Right cardiac atrium (tissue), 5 donors: ENCODE results near the gene COL5A1. TPM values are rescaled to one million over a fixed set of nuclear protein-coding genes. Genes with fewer than 3 reads are reported as not detected.

Experiments
- ATAC-seq, 2 donors: fragments of 200-7000 bp; cut with Tn5 transposase; one replicate each; pipeline versions ENCODE4 v1.8.0 to v1.9.1; 2020; ENCODE audit warnings: moderate library complexity in 2 of 2, mild to moderate bottlenecking in 1 of 2
- DNase-seq, 3 donors: peaks; one replicate each; pipeline ENCODE4 v3.0.0-alpha.2; 2020
- H3K27ac ChIP-seq: one replicate; pipeline ENCODE4 v1.5.1; 2013; ENCODE audit warnings: mild to moderate bottlenecking, low read length, control low read depth, moderate library complexity
- H3K27me3 ChIP-seq: one replicate; pipeline ENCODE4 v1.6.1; 2013; ENCODE audit not compliant: control insufficient read depth, insufficient read depth
- H3K4me1 ChIP-seq: one replicate; pipeline ENCODE4 v1.6.1; 2013; ENCODE audit warnings: low read length; ENCODE audit not compliant: control insufficient read depth, insufficient read depth
- H3K4me3 ChIP-seq: one replicate; pipeline ENCODE4 v1.5.1; 2013; ENCODE audit warnings: low read length, control low read depth
- H3K9me3 ChIP-seq: one replicate; pipeline ENCODE4 v1.6.1; 2013; ENCODE audit warnings: low read length; ENCODE audit not compliant: control insufficient read depth
- WGBS: extraction: QIAGEN DNeasy Blood & Tissue Kit; methylation state at CpG from one replicate; pipeline ENCODE4 v1.1.7; 2013; 5-methylcytosine and 5-hydroxymethylcytosine counted together
- intact Hi-C, 4 donors: fragments of 100-400 bp; cut with DNase I; formaldehyde crosslinking; loops; one replicate each; pipeline versions ENCODE4 v1.11.0 to v1.14.0; 2022 to 2023
- polyA plus RNA-seq: library from polyadenylated mRNA; stranded (reverse); fragments of 200-250 nt; gene quantifications from one replicate; pipeline ENCODE4 v1.2.3, GENCODE V29; 2013
- total RNA-seq, 4 donors: library from RNA; stranded (reverse); fragmentation: NEBNext Ultra II Directional; extraction: Animal tissue kit (Norgen Biotek cat#: 25700); gene quantifications; one replicate each; pipeline ENCODE4 v1.2.1, GENCODE V29; 2021
- donor health status: healthy with polysubstance abuse.
- donor health status: DM: no; HTN: yes; CAD: no.
- donor health status: DM: no; HTN: no; CAD: no.
- donor health status: DM: no; HTN: yes; CAD: no; lungs with severe emphysema.
- donor health status: DM: yes; HTN: yes; CAD: no.

The COL5A1 gene
- total and polyA plus RNA-seq, 5 donors = 15.4 to 35.8 (median 22.7) TPM

DNA sequence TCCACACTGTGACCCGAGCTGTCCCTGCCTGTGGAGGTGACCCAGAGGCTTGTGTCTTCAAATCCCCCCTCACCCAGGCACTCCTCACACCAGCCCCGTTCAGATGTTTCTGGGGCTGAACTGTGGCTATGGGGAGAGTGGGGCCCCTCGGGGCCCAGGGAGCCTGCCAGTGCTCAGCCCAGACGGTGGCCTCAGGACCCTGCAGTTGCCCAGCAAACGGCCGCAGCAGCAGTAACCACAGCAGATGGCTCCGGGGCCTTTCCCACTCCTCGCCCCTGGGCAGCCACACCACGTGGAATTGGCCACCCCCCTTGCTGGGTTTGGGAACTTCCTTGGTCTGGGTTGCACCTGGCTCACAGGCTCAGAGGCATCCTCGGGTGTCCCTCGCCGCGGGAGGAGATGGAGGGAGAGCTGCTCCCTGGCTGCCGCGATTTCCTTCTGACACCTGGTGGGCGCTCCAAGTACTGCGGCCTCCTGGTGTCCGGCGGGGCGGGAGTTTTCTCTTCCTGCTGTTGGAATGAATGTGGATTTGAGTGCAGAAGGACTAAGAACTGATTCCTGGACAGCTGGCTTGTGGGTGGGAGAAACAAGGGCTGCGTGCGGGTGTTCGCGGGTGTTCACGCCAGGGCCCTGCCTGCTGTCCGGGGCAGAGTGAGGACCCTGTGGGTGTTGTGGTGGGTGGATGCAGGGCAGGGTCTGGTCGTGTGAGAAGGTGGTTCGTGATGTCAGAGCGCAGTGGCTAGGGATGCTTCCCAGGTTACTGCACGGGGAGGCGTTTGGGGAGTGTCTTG is 97.5 kb downstream of the COL5A1 start:
- DNase-seq (peak; percentile 77 to 91 (median 89)), ATAC-seq (peak; percentile 47 to 66)
- intact Hi-C loops = loop anchor here in 3 of 4 donors (2.0 to 10.0 kb wide), 5 partner anchors 40 to 564 kb away; no protein-coding TSS in a partner anchor
- H3K4me1 ChIP-seq = no peaks in the 10 kb centered on the region
- WGBS = 31% methylated on average over 31 of the region's 31 CpGs
- no peaks in the 10 kb centered on the region for H3K9me3 ChIP-seq
- H3K27ac ChIP-seq = no peak overlapping the region
- no peak overlapping the region for H3K4me3 ChIP-seq
- H3K27me3 ChIP-seq = no peaks in the 10 kb centered on the region

DNA sequence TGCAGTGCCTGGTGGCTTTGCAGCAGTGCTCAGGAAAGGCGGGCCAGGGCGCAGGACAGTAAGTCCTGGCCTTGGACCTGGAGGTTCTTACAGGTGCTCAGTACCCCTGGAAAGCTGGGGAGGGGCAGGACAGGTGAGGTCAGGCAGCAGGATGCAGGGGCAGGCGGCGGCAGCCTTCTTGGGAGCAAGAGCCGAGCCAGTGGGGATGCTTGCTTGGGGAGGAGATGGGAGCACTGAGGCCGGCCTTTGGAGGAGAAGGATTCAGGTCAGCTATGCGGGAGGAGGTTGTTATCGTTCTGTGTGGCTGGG is 98.0 kb downstream of the COL5A1 start:
- ATAC-seq (no peak), DNase-seq (peak in 1 of 3 donors; percentile 58)
- no peaks in the 10 kb centered on the region for H3K27me3 ChIP-seq
- no peaks in the 10 kb centered on the region for H3K4me1 ChIP-seq
- no peaks in the 10 kb centered on the region for H3K9me3 ChIP-seq
- intact Hi-C loops = loop anchor here in 3 of 4 donors (2.0 to 10.0 kb wide), 5 partner anchors 41 to 565 kb away; no protein-coding TSS in a partner anchor
- H3K4me3 ChIP-seq = no peak overlapping the region
- no peak overlapping the region for H3K27ac ChIP-seq
- 78% methylated on average over 8 of the region's 8 CpGs for WGBS

DNA sequence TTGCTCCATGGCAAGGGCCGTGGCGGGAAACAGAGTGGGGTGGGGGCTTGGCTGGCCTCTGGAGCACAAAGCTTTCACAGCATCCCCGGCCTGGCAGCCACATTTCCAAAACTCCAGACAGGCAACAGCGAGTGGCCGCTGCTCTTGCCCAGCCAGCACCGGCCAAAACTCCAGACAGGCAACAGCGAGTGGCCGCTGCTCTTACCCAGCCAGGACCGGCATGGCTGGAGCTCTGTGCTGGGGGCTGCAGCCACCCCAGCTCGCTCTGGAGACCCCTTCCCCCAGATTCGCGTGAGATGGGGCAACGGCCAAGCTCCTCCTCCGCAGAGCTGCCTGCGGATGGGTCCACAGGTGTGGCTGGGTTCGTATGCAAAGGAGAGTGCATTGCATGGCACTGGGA is 98.5 kb downstream of the COL5A1 start:
- intact Hi-C loops = loop anchor here in 1 of 4 donors (10.0 kb wide), 1 partner anchor 45 kb away; no protein-coding TSS in a partner anchor
- Histone ChIP-seq H3K4me3 (no peak overlapping the region), H3K4me1 (no peaks in the 10 kb centered on the region), H3K9me3 (no peaks in the 10 kb centered on the region), H3K27ac (no peak overlapping the region), H3K27me3 (no peaks in the 10 kb centered on the region)
- ATAC-seq (no peak), DNase-seq (peak in 1 of 3 donors; percentile 69)
- WGBS = 80% methylated on average over 16 of the region's 16 CpGs

DNA sequence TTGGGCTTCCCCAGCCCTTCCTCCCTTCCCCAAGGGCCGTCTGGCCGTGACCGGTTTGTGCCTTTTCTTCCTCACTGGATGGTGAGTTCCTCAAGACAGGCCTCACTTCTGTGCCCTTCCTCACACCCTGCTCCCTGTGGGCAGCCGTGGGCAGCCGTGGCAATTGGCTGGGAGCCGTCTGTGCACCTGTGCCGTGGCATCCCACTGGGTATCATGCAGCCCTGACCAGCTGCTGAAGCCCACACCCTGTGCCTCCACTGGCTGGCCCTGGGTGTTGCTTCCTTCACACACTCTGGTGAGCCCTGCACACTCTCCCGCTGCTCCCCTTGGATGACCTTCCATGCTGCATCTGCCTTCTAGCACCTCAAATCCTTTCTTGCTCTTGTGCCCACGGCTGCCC is 100.2 kb downstream of the COL5A1 start:
- Histone ChIP-seq H3K27ac (no peak overlapping the region), H3K4me1 (no peaks in the 10 kb centered on the region), H3K4me3 (no peak overlapping the region), H3K27me3 (no peaks in the 10 kb centered on the region), H3K9me3 (no peaks in the 10 kb centered on the region)
- intact Hi-C loops = loop anchor here in 1 of 4 donors (10.0 kb wide), 1 partner anchor 47 kb away; no protein-coding TSS in a partner anchor
- 83% methylated on average over 9 of the region's 9 CpGs for WGBS
- DNase-seq = no peak
- ATAC-seq = no peak

DNA sequence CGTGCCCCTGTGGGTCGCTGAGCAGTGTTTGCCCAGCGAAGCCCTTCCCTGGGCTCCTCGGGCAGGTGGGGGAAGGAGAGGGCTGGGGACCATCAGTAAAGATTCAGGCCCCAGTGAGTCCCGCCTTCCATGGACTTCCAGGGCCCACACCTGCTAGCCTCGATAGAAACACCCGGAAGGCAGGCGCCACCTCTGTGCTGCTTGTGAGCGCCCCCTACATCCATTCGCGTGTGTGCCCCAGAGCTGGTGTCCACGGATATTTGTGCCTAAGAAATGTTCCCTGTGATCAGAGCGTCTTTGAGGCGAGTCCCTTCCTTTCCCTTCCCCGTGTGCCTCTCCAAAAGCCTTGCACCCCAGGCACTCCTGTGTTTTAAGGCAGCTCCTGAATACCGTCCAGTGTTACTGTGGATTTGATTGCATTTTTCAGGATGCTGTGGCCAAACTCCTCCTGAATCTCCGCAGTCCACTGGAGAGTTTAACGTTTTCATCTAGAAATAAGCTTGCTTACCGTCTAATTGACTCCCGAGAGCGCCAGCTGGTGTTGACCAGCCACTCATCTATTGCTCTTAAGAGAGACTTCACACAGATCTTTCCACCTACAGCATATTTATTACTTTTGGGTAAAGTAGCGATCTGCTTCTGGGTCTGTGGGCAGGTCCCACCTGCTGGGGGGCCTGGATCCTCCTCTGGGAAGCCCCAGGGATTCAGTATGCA is 101.4 kb downstream of the COL5A1 start:
- Histone ChIP-seq H3K4me1 (no peaks in the 10 kb centered on the region), H3K9me3 (no peaks in the 10 kb centered on the region), H3K4me3 (no peak overlapping the region), H3K27me3 (no peaks in the 10 kb centered on the region), H3K27ac (no peak overlapping the region)
- WGBS = 82% methylated on average over 22 of the region's 22 CpGs
- intact Hi-C loops = loop anchor here in 1 of 4 donors (10.0 kb wide), 1 partner anchor 48 kb away; no protein-coding TSS in a partner anchor
- no peak for DNase-seq
- ATAC-seq = no peak

DNA sequence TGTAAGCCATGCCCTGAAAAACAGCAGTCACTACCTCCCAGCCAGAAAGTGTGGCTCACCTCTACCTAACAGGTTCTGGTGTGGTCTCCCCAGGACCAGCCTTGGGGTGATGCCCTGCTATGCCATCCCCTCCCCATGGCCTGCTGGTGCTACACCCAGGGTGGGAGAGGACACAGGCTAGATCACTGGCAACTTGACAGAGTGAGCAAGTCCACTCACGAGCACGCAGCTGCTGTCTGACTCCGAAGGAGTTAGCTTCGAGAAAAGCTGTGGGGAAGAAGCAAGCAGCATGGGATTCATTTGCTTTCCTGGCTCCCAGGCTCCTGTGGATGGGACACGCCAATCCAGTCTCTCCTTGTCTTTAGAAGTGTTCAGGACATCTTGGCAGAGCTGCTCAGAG is 102.2 kb downstream of the COL5A1 start:
- no peaks in the 10 kb centered on the region for H3K27me3 ChIP-seq
- 64% methylated on average over 5 of the region's 5 CpGs for WGBS
- no peak overlapping the region for H3K27ac ChIP-seq
- no peak overlapping the region for H3K4me3 ChIP-seq
- no peaks in the 10 kb centered on the region for H3K9me3 ChIP-seq
- ATAC-seq = no peak
- no peak for DNase-seq
- intact Hi-C loops = loop anchor here in 1 of 4 donors (10.0 kb wide), 1 partner anchor 49 kb away; no protein-coding TSS in a partner anchor
- H3K4me1 ChIP-seq = no peaks in the 10 kb centered on the region

DNA sequence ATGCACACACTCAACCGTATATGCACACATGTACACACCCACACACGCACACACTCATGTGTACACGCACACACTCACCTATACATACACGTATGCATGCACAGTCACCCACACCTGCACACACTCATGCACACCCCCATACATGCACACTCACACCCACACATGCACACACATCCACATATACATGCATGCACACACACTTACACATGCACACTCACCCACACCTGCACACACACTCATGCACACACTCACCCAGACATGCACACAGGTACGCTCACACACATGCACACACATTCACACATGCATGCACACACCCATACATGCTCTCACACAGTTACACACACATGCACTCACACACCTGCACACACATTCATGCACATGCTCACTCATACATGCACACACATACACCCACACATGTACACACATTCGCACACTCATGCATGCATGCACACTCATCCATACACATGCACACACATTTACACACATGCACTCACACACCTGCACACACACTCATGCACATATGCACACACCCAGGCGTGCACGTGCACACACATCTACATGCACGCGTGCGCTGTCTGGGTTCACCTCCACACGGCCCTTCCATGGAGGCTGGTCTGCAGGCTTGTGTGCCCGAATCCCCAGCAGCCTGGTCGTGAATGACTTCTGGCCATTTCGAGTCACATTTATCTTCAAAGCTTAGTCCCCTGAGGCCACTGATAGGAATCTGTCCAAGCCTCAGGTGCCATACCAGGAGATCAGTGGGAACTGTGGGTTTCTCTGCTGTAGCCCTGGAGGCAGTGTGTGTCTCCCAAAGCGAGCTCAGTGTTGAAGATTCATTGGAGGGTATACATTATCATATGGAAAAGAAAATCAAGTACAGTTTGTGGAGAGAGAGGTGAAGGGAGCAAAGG is 103.0 kb downstream of the COL5A1 start:
- intact Hi-C loops = loop anchor here in 1 of 4 donors (10.0 kb wide), 1 partner anchor 50 kb away; no protein-coding TSS in a partner anchor

DNA sequence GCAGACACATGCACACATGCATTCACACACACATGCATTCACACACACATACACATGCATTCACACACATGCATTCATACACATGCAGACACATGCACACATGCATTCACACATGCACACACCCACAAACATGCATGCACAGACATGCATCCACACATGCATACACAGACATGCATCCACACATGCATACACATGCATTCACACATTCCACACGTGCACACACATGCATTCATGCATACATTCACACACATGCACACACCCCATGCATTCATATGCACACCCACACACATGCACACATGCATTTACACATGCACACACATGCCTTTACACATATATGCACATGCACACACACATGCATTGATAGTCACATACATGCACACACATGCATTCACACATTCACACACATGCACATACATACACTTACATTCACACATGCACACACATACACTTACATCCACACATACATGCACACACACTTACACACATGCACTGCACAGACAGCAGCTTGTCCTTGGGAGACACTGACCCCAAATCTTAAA is 106.4 kb downstream of the COL5A1 start:
- Histone ChIP-seq H3K4me1 (no peaks in the 10 kb centered on the region), H3K4me3 (no peak overlapping the region), H3K27me3 (no peaks in the 10 kb centered on the region), H3K27ac (no peak overlapping the region), H3K9me3 (no peaks in the 10 kb centered on the region)
- no peak for ATAC-seq
- 98% methylated on average over 1 of the region's 1 CpG for WGBS
- DNase-seq = peak in 1 of 3 donors; percentile 11
- intact Hi-C loops = loop anchor here in 1 of 4 donors (10.0 kb wide), 1 partner anchor 53 kb away; no protein-coding TSS in a partner anchor

More for the DNA sequence above, 103.0 kb downstream of the COL5A1 start:
- no peak overlapping the region for H3K4me3 ChIP-seq
- ATAC-seq (no peak), DNase-seq (no peak)
- no peaks in the 10 kb centered on the region for H3K4me1 ChIP-seq
- 91% methylated on average over 16 of the region's 16 CpGs for WGBS
- H3K27me3 ChIP-seq = no peaks in the 10 kb centered on the region
- no peak overlapping the region for H3K27ac ChIP-seq
- H3K9me3 ChIP-seq = no peaks in the 10 kb centered on the region

DNA sequence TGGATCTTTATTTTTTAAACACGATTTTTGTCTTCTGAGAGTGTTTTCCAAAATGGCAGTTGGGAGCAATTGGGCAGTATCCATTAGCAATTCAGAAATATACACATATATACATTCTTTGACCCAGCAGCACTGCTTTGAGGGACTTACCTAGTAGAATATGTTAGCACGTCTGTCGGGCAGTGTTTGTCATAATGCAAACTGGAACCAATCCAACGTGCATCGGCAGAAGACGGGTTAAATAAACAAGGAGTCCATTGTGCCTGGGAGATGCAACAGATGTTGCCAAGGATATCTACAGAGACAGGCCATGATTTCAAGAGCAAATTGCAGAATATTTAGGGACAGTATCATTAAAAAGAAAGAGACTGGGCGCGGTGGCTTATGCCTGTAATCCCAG is 107.0 kb downstream of the COL5A1 start:
- intact Hi-C loops = loop anchor here in 1 of 4 donors (10.0 kb wide), 1 partner anchor 54 kb away; no protein-coding TSS in a partner anchor
- no peak overlapping the region for H3K4me3 ChIP-seq
- DNase-seq (no peak), ATAC-seq (no peak)
- no peaks in the 10 kb centered on the region for H3K27me3 ChIP-seq
- no peaks in the 10 kb centered on the region for H3K4me1 ChIP-seq
- no peak overlapping the region for H3K27ac ChIP-seq
- H3K9me3 ChIP-seq = no peaks in the 10 kb centered on the region
- WGBS = 66% methylated on average over 8 of the region's 8 CpGs

DNA sequence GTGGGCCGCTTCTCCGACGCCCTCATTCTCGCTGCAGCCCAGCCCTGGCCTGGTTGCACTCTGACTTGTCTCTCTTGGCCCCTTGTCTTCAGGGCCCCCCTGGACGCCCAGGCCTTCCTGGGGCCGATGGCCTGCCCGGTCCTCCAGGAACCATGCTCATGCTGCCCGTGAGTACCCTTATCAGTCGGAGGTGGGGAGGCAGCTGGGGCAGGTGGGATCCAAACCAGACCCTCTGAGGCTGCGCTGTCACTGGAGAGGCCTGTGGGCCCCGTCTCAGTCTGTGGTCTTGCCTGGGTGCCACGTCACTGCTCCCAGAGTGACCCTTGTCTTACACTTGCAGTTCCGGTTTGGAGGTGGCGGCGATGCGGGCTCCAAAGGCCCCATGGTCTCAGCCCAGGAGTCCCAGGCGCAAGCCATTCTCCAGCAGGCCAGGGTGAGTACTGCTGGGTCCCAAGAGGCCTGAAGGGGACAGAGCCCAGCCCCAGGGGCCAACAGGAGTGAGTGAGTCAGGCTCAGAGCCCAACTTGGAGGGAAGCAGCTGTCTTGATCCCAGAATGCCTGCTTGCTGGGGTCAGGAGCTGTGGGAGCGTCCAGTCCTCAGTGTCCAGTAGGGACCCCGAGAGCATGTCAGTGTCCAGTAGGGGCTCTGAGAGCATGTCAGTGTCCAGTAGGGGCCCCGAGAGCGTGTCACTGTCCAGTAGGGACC is 109.0 kb downstream of the COL5A1 start:
- no peak for ATAC-seq
- Histone ChIP-seq H3K4me3 (no peak overlapping the region), H3K27me3 (no peaks in the 10 kb centered on the region), H3K27ac (no peak overlapping the region), H3K4me1 (no peaks in the 10 kb centered on the region), H3K9me3 (no peaks in the 10 kb centered on the region)
- intact Hi-C loops = no loop called here
- WGBS = 92% methylated on average over 21 of the region's 21 CpGs
- peak in 2 of 3 donors; percentile 25 to 38 for DNase-seq
